ENCODE results near the gene ELMOD2.

ELMOD2 gene

DNA sequence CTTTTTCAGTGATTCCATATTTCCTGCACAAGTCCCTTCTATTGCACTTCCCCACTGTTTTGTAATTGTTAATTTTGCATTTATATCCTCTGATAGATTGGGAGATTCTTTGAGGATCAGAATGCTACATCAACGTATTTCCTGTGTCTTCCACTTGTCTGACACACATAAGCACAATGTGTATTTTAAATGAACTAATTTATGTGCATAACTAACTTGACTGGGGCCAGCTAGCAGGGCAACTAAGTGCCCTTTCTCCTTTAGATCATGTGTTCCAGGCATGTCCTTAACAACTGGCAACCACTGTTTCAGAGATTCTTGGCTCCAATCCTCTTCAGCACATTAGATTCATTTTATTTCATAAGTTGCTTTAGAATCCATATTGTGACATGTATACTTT is 60.5 kb downstream of the ELMOD2 start:
- no peak for DNase-seq

DNA sequence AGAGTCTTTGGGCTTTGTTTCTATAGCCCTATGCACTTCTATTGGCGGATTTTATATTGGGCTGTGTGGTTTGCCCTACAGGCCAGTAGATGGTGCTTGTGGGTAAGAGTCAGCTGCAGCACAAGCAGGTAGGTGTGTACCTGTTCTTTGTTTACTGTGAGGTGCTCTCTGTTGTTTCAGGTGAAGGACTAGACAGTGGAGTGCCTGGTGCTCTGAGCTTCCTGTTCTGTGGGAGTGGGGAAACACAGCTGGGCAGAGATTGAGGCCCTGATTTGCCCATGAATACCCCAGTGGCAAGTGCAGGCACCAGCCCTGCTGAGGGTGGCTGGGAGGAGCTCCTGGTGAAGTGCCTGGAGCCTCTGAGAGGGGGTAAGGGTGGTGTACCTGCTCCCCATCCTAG is 71.1 kb downstream of the ELMOD2 start:
- peak; percentile 38 for DNase-seq

DNA sequence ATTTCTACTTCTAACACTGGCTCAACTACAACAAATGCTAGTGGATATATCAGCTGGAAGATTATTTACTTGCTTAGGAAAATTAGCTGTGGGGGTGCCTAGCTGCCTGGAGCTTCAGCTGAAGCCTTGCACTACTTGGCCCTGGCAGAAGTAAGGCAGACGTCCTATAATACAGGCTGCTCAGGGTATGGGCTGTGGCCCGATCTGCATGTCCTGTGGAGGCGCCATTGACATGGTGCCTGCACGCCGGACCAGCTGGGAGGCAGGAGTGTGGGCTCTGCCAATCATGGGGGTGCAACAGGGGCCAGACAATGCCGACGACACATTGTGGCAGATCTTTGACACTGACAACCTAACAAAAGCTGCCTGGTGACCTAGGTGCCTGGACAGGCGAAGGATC is 76.4 kb downstream of the ELMOD2 start:
- no peak for DNase-seq

- DNase-seq, result no peak
These were observed 78.7 kb downstream of the ELMOD2 start for GRCh38 chr4:140602714-140603113.

DNA sequence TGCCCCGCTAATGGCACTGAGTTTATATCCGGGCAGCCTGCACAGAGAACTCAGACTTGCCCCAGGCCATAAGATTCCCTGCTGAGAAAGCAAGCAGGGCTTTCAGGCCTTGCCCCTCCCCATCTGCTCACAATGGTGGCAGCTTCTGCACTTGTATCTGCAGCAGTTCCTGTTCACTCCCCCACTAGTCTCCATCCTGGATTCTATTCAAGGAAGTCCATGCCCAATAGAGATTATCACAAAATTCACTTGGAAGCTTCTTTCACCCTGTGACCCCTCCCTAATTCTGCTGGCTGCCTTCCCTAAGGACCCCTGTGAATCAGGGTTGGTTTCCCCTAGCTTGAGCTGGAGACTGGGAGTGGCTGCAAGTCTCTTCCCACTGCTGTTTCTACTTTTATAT is 79.3 kb downstream of the ELMOD2 start:
- no peak for DNase-seq

Data from NCI-H187 treated with DMSO at 0.1 percent for 48 hours (cell line).